Uterus (tissue), 4 donors: ENCODE data around the gene PHC2. TPM values are rescaled to one million over a fixed set of nuclear protein-coding genes. Genes with fewer than 3 reads are reported as not detected.

Experiments used
- DNase-seq, 2 donors: peaks; one replicate each; pipeline ENCODE4 v3.0.0-alpha.2; 2019 to 2020
- H3K27ac ChIP-seq, 2 donors: fragments of 200-600 bp; sonication (generic); 1 replicate in 1 of 2; 2 replicates in 1 of 2; pipeline ENCODE4 v1.5.1; 2016 to 2018
- H3K27me3 ChIP-seq, 2 donors: fragments of 200-600 bp; sonication (generic); one replicate each; pipeline ENCODE4 v1.5.1; 2018 to 2019; ENCODE audit warnings: control low read depth in 1 of 2
- H3K36me3 ChIP-seq, 2 donors: fragments of 200-600 bp; sonication (generic); one replicate each; pipeline ENCODE4 v1.5.1; 2019; ENCODE audit warnings: control low read depth in 1 of 2
- H3K4me1 ChIP-seq, 2 donors: fragments of 200-600 bp; sonication (generic); one replicate each; pipeline ENCODE4 v1.5.1; 2018 to 2019; ENCODE audit warnings: control low read depth in 1 of 2
- H3K4me3 ChIP-seq, 2 donors: fragments of 200-600 bp; sonication (generic); 1 replicate in 1 of 2; 2 replicates in 1 of 2; pipeline ENCODE4 v1.5.1; 2018 to 2019; ENCODE audit warnings: mild to moderate bottlenecking in 1 of 2
- H3K9me3 ChIP-seq, 2 donors: fragments of 200-600 bp; sonication (generic); one replicate each; pipeline ENCODE4 v1.5.1; 2019; ENCODE audit warnings: control low read depth in 1 of 2
- CTCF ChIP-seq, 4 experiments: fragments of 200-600 bp in 2 of 4; fragments of 450-650 bp in 2 of 4; sonication (generic) in 2 of 4; IDR thresholded peaks; one replicate each; pipeline ENCODE4 v1.5.1; 2016 to 2019; ENCODE audit warnings: antibody characterized with exemption in 4 of 4, mild to moderate bottlenecking in 2 of 4, moderate library complexity in 1 of 4
- POLR2A ChIP-seq, 2 donors: fragments of 450-650 bp; IDR thresholded peaks; one replicate each; pipeline ENCODE4 v1.6.1; 2016; ENCODE audit warnings: antibody characterized with exemption in 2 of 2, mild to moderate bottlenecking in 1 of 2, moderate library complexity in 1 of 2
- intact Hi-C: fragments of 100-400 bp; cut with DNase I; formaldehyde crosslinking; loops from one replicate; pipeline ENCODE4 v1.15.1; 2023; ENCODE audit warnings: low total_unique reads
- microRNA counts, 2 donors: library from miRNA; unstranded; fragments of <30 nt; microRNA quantifications; one replicate each; lab custom pipeline; 2016 to 2017
- microRNA-seq: library from miRNA; unstranded; fragments of <30 nt; microRNA quantifications from one replicate; pipeline ENCODE4, GENCODE V29; 2016; ENCODE audit warnings: borderline microRNAs expressed, borderline replicate concordance
- small RNA-seq: library from RNA; depleted of rRNA; stranded (forward); fragments of <200 nt; gene quantifications from one replicate; pipeline ENCODE3, GENCODE V24; 2016
- total RNA-seq, 4 donors: library from RNA; depleted of rRNA in 3 of 4; stranded (reverse); fragments of >200 nt in 3 of 4; gene quantifications; one replicate each; pipeline versions ENCODE4 v1.1.0 to v1.2.4, GENCODE V29; 2014 to 2023
- donor health status: DM: yes; HTN: yes; CAD: no.

The PHC2 gene
- total RNA-seq, 4 donors from 2014 or later = 51.5 to 203 (median 102) TPM

GRCh38 chr1:33274446-33274845 lies 156.4 kb downstream of the PHC2 start:
- TF ChIP-seq POLR2A (IDR thresholded peaks at IDR 0.05) = no peak
- no peak for TF ChIP-seq CTCF (IDR thresholded peaks at IDR 0.05)
- no peak for DNase-seq
- H3K4me3 ChIP-seq = no peak overlapping the region
- no peaks in the 10 kb centered on the region for H3K27me3 ChIP-seq
- intact Hi-C loops = no loop called here
- no peaks in the 10 kb centered on the region for H3K4me1 ChIP-seq
- H3K9me3 ChIP-seq = no peaks in the 10 kb centered on the region
- no peaks in the 10 kb centered on the region for H3K36me3 ChIP-seq
- H3K27ac ChIP-seq = no peak overlapping the region

- no peak for DNase-seq
- Histone ChIP-seq H3K4me3 (no peak overlapping the region), H3K9me3 (no peaks in the 10 kb centered on the region), H3K27ac (no peak overlapping the region), H3K27me3 (no peaks in the 10 kb centered on the region), H3K4me1 (no peaks in the 10 kb centered on the region), H3K36me3 (no peaks in the 10 kb centered on the region)
- intact Hi-C loops = no loop called here
- TF ChIP-seq CTCF (IDR thresholded peaks at IDR 0.05) (no peak), POLR2A (IDR thresholded peaks at IDR 0.05) (no peak)
These were observed 156.9 kb downstream of the PHC2 start for GRCh38 chr1:33273961-33274371.

MicroRNA genes within 50 kb of the gene (microRNA counts, 767-probe panel; counts per million panel counts)
- 0 counts per million in 2 donors for microRNA hsa-miR-3605-5p (lab: Ali Mortazavi, UCI)

Small RNA genes lying within 50 kb of the gene (microRNA-seq; reads per million reads assigned to microRNA genes)
- gene MIR3605 = 39.2 reads per million, percentile 42 among the genes with 10 or more reads in this experiment

Small RNA genes lying within 50 kb of the gene (small RNA-seq; reads per million reads assigned to genes)
- not detected for gene RN7SKP16

Other genes starting within 250 kb of the PHC2 start
- 1 to 10 TPM in 2 of 4 donors, under 1 TPM in 2; 0.26 to 9.4 (median 1.4) TPM for gene TRIM62, start 249.1 kb downstream of the PHC2 start, total RNA-seq
- gene ZNF362, start 174.6 kb downstream of the PHC2 start, total RNA-seq = 10 to 100 TPM in 3 of 4 donors, 1 to 10 TPM in 1; 9.2 to 45.3 (median 25.8) TPM
- under 1 TPM in 1 of 4 donors, not detected in 3; 0.58 TPM for gene A3GALT2, start 110.0 kb downstream of the PHC2 start, total RNA-seq
- gene ZSCAN20, start 41.5 kb upstream of the PHC2 start, total RNA-seq = 10 to 100 TPM in 1 of 4 donors, 1 to 10 TPM in 3; 2.4 to 16.0 (median 5.2) TPM